CD4-positive, alpha-beta T cell treated with Interleukin-6 at 100 ng/mL for 8 hours (primary cell): ENCODE data around the gene ERCC6.

Experiments used
- DNase-seq: peaks from one replicate; pipeline ENCODE4 v3.0.0-alpha.2; 2020; ENCODE audit warnings: mixed read lengths, low spot score

The ERCC6 gene

DNA sequence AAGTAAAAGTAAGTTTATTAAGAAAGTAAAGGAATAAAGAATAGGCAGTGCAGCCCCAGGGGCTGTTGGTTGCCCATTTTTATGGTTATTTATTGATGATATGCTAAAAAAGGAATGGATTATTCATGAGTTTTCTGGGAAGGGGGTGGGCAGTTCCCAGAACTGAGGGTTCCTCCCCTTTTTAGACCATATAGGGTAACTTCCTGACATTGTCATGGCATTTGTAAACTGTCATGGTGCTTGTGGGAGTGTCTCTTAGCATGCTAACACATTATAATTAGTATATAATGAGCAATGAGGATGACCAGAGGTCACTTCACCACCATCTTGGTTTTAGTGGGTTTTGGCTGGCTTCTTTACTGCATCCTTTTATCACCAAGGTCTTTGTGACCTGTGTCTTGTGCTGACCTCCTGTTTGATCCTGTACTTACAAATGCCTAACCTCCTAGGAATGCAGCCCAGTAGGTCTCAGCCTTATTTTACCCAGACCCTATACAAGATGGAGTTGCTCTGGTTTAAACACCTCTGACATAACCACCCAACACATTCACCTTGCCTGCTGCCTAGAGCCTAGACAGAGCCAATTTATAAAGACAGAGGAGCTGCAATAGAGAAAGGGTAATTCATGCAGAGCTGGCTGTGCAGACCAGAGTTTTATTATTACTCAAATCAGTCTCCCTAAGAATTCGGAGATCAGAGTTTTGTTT lies 10.9 kb upstream of the ERCC6 start:
- DNase-seq, result no peak

DNA sequence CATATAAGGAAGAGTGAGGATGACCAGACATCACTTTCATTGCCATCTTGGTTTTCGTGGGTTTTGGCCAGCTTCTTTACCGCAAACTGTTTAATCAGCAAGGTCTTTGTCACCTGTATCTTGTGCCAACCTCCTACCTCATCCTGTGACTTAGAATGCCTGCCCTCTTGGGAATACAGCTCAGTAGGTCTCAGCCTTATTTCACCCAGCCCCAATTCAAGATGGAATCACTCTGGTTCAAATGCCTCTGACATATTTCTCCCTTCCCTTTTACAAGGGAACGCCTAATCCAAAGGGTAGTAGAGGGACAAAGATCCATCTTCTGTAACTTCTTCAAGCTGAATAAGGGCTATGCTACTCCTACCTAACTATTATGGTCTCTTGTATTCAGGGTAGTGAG lies 4.7 kb upstream of the ERCC6 start:
- no peak for DNase-seq

- DNase-seq, result no peak
Measured at GRCh38 chr10:49542353-49542752, 3.4 kb upstream of the ERCC6 start.

DNA sequence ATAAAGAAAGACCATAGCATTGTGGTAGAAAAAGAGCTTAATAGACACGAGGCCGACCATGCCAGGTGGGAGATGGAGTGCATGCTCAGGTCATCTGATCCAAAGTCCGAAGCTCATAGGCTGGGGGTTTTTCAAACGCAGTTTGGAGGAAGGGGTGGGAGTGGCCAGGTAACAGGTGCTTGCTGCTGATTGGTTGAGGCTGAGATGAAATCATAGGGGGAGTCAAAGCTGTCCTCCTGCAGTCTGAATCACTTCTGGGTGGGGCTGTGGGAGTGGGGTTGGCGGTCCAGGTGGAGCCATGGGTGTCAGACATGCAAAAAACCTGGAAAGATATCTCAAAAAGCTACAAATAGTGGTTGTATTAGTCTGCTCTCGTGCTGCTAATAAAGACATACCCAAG lies 2.8 kb upstream of the ERCC6 start:
- no peak for DNase-seq

- DNase-seq, result no peak
Measured at GRCh38 chr10:49540056-49540797, 1.3 kb upstream of the ERCC6 start.

- DNase-seq, result peak; percentile 17
Measured at GRCh38 chr10:49539320-49539885, 482 bp upstream of the ERCC6 start.

- no peak for DNase-seq
Measured at GRCh38 chr10:49534670-49535381, 4.1 kb downstream of the ERCC6 start.

DNA sequence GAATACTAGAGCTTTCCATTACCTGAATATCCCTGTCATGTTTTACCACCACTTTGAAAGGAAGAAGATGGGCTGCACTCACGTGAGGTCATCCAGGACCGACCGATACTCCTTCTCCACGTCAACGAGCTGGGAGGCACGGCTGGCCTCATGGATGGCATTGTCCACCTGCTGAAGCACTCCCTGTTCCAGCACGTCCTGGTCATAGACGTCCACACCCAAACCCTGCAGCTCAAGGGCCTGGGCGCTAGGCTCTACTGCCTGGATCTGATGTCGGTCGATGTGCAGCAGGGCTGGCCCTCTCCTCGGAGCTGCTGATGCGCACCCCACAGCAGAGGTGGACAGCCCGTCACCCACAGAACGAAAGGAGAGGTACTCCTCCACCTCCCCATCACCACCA lies 6.5 kb downstream of the ERCC6 start:
- no peak for DNase-seq

DNA sequence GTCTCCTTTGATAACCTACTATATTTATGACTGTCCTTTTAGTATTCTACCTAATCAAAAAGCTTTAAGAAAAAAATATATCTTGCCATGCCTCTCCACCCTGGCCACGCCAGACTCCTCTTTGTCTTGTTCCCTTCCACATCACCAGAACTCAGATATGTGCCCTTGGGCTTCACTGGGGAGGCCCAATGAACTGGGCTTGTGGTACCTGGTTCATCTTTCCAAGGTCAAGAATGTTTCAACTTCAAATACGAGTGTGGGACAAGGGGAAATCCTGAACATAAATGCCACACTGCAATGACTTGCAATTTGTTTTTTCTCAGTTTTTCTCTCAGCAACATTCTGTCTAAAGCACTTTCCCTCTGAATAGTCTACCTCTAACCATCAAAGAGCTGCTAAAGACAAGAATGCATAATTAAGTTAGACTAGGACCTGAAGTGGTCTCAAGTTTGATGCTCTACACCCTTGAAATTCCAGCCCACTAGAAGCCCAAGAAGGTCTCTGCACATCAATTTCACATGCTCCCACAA lies 9.9 kb downstream of the ERCC6 start:
- DNase-seq, result no peak

GRCh38 chr10:49527850-49528249 lies 11.1 kb downstream of the ERCC6 start:
- no peak for DNase-seq

GRCh38 chr10:49527061-49527460 lies 11.9 kb downstream of the ERCC6 start:
- no peak for DNase-seq

- no peak for DNase-seq
Measured at GRCh38 chr10:49526619-49527018, 12.3 kb downstream of the ERCC6 start.

GRCh38 chr10:49524496-49524895 lies 14.4 kb downstream of the ERCC6 start:
- no peak for DNase-seq

GRCh38 chr10:49523301-49523700 lies 15.6 kb downstream of the ERCC6 start:
- no peak for DNase-seq

GRCh38 chr10:49521062-49521461 lies 17.9 kb downstream of the ERCC6 start:
- no peak for DNase-seq

- no peak for DNase-seq
Measured at GRCh38 chr10:49520122-49520775, 18.7 kb downstream of the ERCC6 start.

GRCh38 chr10:49519717-49520116 lies 19.2 kb downstream of the ERCC6 start:
- DNase-seq, result no peak

DNA sequence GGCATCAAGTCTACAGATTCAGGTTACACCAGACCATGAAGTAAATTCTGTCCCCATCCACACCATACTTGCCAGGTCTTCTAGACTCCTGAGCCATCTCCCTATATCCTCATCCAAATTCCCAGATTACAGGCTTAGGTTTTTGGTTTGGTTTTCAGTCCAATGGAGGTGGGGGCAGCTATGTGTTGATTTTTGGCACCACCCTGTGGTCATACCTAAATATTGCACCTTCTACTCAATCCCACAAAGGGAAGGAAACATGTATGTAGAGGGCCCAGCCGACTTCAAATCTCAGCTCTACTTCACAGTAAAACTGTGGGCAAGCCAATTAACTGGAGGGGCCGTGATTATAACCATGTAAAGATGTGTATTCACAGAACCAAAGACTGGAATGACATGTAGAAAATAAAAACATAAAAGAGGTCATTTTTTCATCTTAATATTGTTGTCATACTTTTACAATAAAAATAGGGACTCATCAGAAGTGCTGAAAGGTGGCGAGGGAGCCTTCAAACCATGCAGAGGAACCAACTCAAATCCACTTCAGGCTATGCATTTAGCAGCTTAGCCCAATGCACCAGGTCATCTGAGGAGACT lies 19.8 kb downstream of the ERCC6 start:
- peak; percentile 33 for DNase-seq

DNA sequence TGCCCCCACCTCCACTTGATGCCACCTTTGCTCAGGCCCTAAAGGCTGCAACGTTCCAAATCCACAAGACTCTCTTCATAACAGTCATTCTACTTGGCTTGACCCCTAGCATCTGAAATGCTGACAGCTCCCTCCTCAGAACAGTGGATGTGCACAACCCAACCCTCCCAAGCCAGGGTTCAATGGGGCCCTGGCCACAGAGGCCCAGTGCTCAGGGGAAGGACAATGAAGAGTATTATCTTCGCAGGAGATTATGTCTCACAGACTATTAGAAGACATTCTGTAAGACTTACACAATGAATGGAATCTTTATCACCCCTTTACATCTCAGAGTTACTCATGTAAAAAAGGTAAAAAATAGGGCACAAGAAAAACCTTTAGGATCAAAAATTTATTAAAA lies 20.4 kb downstream of the ERCC6 start:
- no peak for DNase-seq

GRCh38 chr10:49516216-49516970 lies 22.5 kb downstream of the ERCC6 start:
- DNase-seq, result no peak
